Measurements from ENCODE around the gene SOD2.
"Not testable (repeated sequence)": the region's sequence is repeated elsewhere in the genome, so short reads cannot be mapped to it uniquely, and the experiment has no call there.

Gene SOD2

DNA sequence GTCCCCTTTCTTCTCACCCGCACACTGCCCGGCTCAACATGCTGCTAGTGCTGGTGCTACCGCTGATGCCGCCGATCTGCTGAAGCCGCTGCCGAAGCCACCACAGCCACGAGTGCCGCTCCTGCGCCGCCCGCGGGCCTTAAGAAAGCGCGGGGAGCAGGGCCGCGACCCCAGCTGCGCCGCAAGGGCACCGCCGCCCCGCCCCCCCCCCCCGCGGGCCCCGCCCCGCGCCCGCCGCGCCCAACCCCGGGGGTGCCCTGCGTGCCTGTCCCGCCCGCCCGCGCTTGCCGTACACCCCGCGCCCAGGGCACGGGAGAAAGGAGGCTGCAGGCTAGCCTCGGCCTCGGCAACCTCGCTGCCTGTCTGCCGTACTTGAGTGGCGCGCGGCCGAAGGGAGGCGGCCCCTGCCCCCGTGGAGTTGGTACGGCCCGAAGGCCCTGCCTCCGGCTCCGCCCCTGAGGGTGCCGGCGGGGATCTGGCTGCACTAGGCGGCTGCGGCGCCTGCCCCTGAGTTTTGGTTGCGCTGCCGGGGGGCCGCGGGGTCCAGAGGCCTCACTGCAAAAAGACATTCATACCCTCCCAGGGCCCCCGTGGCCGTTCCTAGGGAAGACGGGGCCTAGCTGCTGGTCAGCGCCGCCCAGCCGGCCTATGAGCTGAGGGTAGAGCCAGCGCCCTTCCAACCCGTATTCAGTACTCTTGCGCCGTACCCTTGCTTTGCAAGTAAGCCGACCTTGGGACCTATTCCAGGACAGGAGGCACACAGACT is at the start of gene SOD2:
TSS of gene SOD2 (minus strand) at position 114 of the 766 bp plus-strand sequence. CDS start at position 40, 74 bp downstream.
- DNase-seq, result peak; percentile 70 to 79

DNA sequence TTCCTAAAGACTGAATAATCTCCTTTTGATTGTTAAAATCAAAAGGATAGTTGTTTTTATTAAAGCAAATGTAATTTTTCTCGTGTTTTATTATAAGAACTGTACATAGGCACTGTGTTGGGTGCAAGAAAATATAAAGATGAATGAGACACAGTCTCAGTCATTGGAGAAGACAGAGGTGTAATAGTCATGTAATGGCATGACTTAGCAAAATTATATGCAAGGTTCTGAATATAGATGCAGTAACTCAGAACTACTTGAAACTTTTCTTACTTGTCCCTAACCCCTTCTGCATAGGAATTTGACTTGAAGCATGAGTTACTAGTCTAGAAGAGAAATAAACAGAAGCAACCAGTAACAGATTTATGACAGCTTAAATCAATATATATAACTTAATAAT is 49.1 kb upstream of the SOD2 start:
- no peak for DNase-seq

- no peak for DNase-seq
Measured at GRCh38 chr6:159739341-159739740, 46.3 kb upstream of the SOD2 start.

- DNase-seq, result no peak
Measured at GRCh38 chr6:159736908-159737307, 43.9 kb upstream of the SOD2 start.

DNA sequence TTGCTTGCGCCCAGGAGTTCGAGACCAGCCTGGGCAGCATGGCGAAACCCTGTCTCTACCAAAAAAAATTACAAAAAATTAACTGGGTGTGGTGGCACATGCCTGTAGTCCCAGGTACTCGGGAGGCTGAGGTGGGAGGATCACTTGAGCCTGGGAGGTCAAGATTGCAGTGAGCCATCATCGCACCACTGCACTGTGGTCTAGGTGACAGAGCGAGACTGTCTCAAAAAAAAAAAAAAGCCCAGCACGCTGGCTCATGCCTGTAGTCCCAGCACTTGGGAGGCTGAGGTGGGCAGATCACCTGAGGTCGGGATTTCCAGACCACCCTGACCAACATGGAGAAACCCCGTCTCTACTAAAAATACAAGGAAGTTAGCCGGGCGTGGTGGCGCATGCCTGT is 40.4 kb upstream of the SOD2 start:
- DNase-seq, result not testable (repeated sequence)

DNA sequence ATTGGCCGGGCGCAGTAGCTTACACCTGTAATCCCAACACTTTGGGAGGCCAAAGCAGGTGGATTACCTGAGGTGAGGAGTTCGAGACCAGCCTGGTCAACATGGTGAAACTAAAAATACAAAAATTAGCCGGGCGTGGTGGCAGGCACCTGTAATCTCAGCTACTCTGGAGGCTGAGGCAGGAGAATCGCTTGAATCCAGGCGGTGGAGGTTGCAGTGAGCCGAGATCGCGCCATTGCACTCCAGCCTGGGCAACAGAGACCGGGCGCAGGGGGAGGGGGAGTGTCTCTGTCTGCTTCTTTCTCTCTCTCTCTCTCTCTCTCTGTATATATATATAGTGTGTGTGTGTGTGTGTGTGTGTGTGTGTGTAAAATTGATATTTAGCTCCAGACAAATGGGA is 39.5 kb upstream of the SOD2 start:
- DNase-seq, result not testable (repeated sequence)

DNA sequence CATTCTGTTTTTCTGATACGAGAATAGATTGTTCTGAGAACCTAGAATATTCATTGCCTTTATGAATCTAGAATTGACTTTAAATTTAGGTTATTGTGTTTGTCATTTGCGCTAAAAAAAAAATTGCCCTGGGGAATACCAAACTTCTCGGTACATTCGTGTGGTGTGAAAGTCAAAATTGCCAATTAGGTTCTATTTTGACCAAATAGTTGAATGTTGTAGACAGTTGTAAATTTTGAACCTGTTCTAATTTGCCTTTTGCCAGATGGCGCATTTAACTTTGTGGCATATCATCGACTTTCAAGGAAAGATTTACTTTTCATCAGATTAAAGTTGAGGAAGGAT is 37.3 kb upstream of the SOD2 start:
- DNase-seq, result no peak

DNA sequence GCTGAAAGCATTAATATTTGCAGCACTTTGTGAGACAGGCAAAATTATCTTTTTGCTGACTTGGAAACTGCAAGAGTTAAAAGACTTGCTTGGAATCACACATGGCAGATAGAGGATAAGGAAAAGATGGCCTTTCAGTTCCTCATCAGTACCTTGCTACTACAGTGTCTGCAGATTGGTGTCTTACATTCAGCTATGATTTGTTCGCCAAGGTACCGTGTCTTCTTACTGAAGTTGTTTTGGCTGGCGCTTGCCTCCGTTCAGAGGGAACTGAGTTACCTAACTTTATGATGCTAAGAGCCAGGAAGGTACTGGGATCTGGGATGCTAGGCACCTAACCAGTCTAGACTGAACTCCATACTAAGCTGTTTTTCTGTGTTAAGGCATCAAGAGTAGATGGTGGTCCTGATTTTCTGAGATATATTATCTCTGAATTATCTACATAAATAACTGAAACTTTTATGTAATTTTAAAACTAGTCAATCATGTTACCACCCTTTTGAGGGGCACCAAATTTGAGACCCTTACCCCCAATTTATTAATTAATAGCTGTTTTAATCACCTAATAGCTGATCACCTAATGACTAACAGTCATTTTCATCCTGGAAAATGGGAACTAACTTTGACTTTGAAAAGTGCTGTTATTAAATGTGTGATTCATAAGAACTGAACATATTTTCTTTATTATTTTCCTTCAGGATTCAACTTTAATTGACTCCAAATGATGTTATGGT is 36.7 kb upstream of the SOD2 start:
- no peak for DNase-seq

DNA sequence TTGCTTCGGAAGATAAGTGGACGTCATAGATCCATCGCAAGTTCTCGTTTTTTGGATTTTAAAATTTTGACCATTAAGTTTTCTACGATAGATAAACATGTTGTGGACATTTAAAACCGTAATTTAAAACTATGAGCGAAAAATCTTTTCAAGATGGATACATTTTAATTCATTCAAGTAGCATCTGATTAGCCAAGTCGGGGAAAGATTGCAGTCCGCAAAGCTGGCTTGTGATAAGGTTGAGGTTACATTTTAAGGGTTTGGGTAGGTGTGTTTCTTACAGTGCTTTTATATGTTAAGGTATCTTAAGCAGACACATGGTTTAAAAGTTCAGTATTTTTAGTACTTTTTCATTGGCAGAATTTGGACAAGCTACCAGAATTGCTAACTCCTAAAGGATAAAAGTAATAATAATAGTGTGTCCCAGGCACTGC is 35.5 kb upstream of the SOD2 start:
- no peak for DNase-seq

- DNase-seq, result peak; percentile 15 to 36
Measured at GRCh38 chr6:159727717-159728445, 34.8 kb upstream of the SOD2 start.

- DNase-seq, result peak; percentile 80 to 94
Measured at GRCh38 chr6:159726918-159727716, 34.1 kb upstream of the SOD2 start, which contains the start of gene WTAP. WTAP (plus strand) TSS chr6:159727506; CDS start chr6:159736266, 8,760 bp downstream.

GRCh38 chr6:159726255-159726917 is 33.3 kb upstream of the SOD2 start:
- no peak for DNase-seq

GRCh38 chr6:159725208-159725607 is 32.2 kb upstream of the SOD2 start:
- not testable (repeated sequence) for DNase-seq

GRCh38 chr6:159724778-159725177 is 31.7 kb upstream of the SOD2 start:
- no peak for DNase-seq

DNA sequence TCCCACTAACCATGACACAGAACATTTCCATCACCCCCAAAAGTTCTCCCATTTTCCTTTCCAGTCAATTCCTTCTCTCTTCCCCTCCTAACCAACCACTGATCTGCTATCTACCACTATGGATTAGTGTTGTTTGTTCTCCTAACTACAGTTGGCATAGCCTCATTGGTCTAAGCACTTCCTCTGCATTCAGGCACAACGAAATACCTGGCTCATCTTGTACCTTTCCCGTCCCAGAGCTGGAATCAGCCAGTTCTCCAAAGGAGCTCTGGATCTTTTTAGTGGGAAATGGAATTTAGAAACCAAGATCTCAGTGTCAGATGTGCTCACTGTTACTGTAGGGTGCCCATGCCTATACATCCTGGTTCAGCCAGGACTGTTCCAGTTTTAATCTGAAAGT is 30.2 kb upstream of the SOD2 start:
- no peak for DNase-seq

GRCh38 chr6:159722655-159723054 is 29.6 kb upstream of the SOD2 start:
- DNase-seq, result no peak

GRCh38 chr6:159721981-159722380 is 28.9 kb upstream of the SOD2 start:
- DNase-seq, result not testable (repeated sequence)

GRCh38 chr6:159720708-159721107 is 27.7 kb upstream of the SOD2 start:
- DNase-seq, result peak in 1 of 2 experiments; percentile 45

- no peak for DNase-seq
Measured at GRCh38 chr6:159719287-159719686, 26.2 kb upstream of the SOD2 start.

DNA sequence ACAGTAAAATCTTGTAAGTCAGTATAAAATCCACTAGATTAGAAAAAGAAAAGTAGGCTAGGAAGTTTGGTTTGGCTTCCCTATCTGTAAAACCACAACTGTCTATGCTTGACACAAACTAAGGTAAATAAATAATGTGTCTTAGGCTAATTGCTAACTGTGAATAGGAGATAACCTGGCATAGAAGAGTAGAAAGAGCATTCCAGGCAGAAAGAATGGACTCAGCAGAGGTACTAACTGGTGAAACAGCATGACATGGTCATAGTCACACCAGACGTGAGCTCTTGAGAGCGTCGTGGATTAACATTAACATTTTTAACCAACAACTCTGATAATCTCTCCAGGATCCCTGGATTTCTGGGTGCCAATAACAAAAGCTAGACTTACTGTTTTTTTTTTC is 25.6 kb upstream of the SOD2 start:
- no peak for DNase-seq

- DNase-seq, result no peak
Measured at GRCh38 chr6:159716247-159717096, 23.4 kb upstream of the SOD2 start.
